ENCODE results near the gene FLT3. TPM values are rescaled to one million over a fixed set of nuclear protein-coding genes. Genes with fewer than 3 reads are reported as not detected.
A peak's percentile ranks its signal among the peaks of the same experiment; 100 is the strongest.
"Not testable (repeated sequence)": the region's sequence is repeated elsewhere in the genome, so short reads cannot be mapped to it uniquely, and the experiment has no call there.

Gene FLT3
- total RNA-seq, 2 donors from 2014 or later = 0.12 to 0.26 TPM

DNA sequence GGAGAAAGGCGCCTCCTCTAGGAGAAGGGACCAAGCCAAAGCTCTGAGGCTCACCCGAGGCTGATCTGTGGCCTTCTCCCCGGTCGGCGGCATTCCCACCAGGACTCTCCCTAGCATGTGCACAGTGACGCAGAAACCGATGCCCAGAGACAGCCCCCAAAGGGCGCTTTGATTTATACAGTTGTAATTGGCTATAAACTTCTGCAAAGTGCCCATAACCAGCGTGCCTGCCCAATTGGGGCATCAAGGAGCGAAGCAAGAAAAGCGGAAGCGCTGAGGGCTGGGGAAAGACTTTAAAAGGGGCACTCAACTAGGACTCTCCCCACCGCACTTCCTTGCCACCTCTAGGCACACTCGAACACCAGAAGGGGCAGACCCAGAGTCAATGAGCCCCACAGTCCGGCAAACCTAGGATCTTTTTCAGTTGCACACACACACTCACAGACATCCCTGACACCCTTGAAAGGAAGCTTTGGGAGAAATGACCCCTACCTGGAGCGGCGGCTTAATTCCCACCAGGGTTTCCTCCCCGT lies 133.1 kb downstream of the FLT3 start:
- intact Hi-C loops (cut with DNase I) = no loop called here
- no peak for DNase-seq
- ATAC-seq = no peak

- ATAC-seq = no peak
- no peak for DNase-seq
- intact Hi-C loops (cut with DNase I) = no loop called here
These were observed 133.7 kb downstream of the FLT3 start for GRCh38 chr13:27966641-27967202.

- no peak for ATAC-seq
- DNase-seq = no peak
- intact Hi-C loops (cut with DNase I) = no loop called here
These were observed 134.4 kb downstream of the FLT3 start for GRCh38 chr13:27965740-27966640.

- intact Hi-C loops (cut with DNase I) = no loop called here
- ATAC-seq (no peak), DNase-seq (no peak)
These were observed 135.0 kb downstream of the FLT3 start for GRCh38 chr13:27965343-27965739.

GRCh38 chr13:27964741-27965323 lies 135.5 kb downstream of the FLT3 start:
- no peak for DNase-seq
- no peak for ATAC-seq
- intact Hi-C loops (cut with DNase I) = no loop called here

DNA sequence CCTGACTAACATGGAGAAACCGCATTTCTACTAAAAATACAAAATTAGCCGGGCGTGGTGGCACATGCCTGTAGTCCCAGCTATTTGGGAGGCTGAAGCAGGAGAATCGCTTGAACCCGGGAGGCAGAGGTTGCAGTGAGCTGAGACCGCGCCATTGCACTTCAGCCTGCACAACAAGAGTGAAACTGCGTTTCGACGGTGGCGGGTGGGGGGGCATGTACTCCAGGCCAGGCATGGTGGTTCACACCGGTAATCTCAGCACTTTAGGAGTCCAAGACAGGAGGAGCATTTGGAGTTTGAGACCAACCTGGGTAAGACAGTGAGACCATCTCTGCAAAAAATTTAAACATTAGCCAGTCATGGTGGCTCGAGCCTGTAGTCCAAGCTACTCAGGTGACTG lies 136.2 kb downstream of the FLT3 start:
- DNase-seq; ATAC-seq; intact Hi-C loops (cut with DNase I): not testable (repeated sequence)

- intact Hi-C loops (cut with DNase I) = no loop called here
These were observed 136.9 kb downstream of the FLT3 start for GRCh38 chr13:27963491-27963890.

GRCh38 chr13:27962982-27963381 lies 137.4 kb downstream of the FLT3 start:
- intact Hi-C loops (cut with DNase I) = no loop called here
- ATAC-seq (no peak), DNase-seq (no peak)

More at GRCh38 chr13:27963491-27963890, 136.9 kb downstream of the FLT3 start:
- no peak for DNase-seq
- ATAC-seq = no peak

DNA sequence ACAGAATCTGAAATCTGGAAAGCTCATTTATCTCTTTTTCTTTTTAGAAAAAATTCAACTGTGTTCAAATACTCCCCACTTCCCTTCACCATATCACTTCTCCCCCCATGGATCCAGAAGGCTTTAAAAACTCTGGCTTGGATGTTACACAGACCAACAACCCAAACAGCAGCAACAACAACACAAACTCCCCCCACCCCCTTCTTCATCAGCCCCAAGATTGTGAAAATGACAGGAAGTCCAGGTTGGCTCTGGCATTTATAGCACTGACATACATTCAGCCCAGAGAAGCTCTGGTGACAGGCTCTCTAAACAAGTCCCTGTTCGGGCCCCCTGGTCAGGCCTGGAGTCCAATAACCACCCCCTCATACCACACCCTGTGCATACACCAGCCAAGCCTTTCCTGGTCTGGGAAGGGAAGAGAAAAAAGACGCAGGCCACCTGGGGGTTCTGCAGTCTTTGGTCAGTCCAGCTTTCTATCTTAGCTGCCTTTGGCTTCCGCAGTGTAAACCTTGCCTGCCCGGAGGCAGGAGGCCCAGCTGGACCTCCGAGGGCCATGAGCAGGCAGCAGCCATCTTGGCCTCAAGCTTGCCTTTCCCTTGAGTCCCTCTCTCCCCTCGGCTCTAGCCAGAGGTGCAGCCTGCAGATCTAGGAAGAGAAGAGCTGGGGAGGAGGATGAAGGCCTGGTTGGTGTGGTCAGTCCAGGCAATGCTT lies 138.1 kb downstream of the FLT3 start:
- intact Hi-C loops (cut with DNase I) = no loop called here
- ATAC-seq (no peak), DNase-seq (no peak)

DNA sequence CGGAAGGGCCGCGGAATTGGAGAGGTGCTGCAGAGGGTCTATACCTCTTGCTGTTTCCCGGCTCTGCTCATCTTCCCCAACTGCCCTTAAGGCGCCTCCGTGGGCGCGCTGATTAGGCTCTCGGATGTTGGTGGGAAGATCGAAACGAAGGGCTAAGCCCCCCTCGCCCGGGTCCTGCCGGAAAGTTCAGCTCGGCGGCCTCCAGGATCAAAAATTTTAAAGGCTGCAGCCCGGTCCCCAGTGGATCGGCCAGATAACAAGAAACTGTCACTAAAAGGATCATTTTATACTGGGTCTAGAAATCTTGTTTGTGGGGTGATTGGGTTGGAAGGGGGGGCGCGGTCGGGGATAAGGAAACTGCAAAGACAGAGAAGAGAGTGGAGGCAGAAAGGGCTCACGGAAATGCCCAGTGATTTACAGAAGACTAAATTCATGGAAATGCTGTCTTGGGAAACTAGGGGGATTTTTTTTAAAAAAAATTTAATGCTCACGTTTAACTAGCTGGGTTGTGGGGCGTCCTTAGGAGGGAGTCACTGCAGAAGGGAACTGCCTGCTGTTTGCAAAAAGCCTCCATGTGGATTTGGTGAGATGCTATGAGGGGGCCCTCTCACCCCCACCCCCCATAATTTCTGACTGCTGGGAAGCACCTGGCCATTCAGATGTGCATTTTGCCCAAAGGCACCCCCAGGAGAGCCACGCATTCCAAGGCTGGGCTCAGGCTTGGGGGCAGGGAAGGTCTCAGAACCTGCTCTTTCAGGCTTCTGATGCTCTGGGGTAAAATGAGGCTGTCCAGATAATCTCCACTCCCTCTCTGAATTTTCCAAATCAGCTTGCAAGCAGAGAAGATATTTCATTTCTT lies 138.9 kb downstream of the FLT3 start:
- no peak for DNase-seq
- peak in 1 of 2 donors; percentile 5 for ATAC-seq
- intact Hi-C loops (cut with DNase I) = no loop called here

GRCh38 chr13:27960362-27961226 lies 139.8 kb downstream of the FLT3 start:
- no peak for DNase-seq
- intact Hi-C loops (cut with DNase I) = no loop called here

DNA sequence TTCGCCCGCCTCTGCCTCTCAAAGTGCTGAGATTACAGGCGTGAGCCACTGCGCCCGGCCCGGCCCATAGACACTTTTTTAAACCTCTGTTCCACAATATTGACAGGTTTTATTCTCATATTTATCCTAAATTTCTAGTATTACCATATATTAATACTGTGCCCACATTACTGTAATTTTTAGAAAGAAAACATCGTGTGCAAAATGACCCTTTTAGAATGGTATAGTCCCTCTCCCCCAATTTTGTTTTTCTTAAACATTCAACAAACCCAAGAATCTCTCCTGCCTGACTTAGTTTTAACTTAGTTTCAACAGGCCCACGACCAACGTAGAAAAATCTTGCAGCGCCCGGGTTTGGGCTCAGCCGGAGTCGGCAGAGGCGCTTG lies 140.4 kb downstream of the FLT3 start:
- no peak for DNase-seq
- ATAC-seq = no peak
- intact Hi-C loops (cut with DNase I) = no loop called here

More at GRCh38 chr13:27960362-27961226, 139.8 kb downstream of the FLT3 start:
- ATAC-seq = peak; percentile 50 to 81

GRCh38 chr13:27956576-27957300 lies 143.6 kb downstream of the FLT3 start:
- intact Hi-C loops (cut with DNase I) = no loop called here
- ATAC-seq (no peak), DNase-seq (no peak)

- intact Hi-C loops (cut with DNase I) = no loop called here
- ATAC-seq (no peak), DNase-seq (no peak)
These were observed 145.3 kb downstream of the FLT3 start for GRCh38 chr13:27955014-27955591.

- peak; percentile 36 to 79 for ATAC-seq
- DNase-seq = no peak
- intact Hi-C loops (cut with DNase I) = no loop called here
These were observed 145.9 kb downstream of the FLT3 start for GRCh38 chr13:27954406-27954851.

GRCh38 chr13:27953676-27954405 lies 146.5 kb downstream of the FLT3 start:
- DNase-seq (peak; percentile 74), ATAC-seq (peak; percentile 98 to 99)
- intact Hi-C loops (cut with DNase I) = no loop called here

All from left cardiac atrium (tissue), 4 donors.